ENCODE data around the gene SPSB1. TPM values are rescaled to one million over a fixed set of nuclear protein-coding genes. Genes with fewer than 3 reads are reported as not detected.

Gene SPSB1
- total RNA-seq, 1 donor from 2014 or later, result 78.6 TPM

GRCh38 chr1:9416918-9417500 lies 124.3 kb downstream of the SPSB1 start:
- no peak for DNase-seq
- peak overlapping the region; percentile 6 for H3K27ac Mint-ChIP-seq (ENCODE audit: unreplicated experiment)
- H3K36me3 Mint-ChIP-seq (ENCODE audit: unreplicated experiment), result no peaks in the 10 kb centered on the region
- no peak overlapping the region for H3K4me3 Mint-ChIP-seq (ENCODE audit: unreplicated experiment)
- peaks cover 19% of the 10 kb centered on the region for H3K4me1 Mint-ChIP-seq (ENCODE audit: low read depth, unreplicated experiment)
- peaks cover 5% of the 10 kb centered on the region for H3K9me3 Mint-ChIP-seq (ENCODE audit: unreplicated experiment)
- TF ChIP-seq, protein P1, sequence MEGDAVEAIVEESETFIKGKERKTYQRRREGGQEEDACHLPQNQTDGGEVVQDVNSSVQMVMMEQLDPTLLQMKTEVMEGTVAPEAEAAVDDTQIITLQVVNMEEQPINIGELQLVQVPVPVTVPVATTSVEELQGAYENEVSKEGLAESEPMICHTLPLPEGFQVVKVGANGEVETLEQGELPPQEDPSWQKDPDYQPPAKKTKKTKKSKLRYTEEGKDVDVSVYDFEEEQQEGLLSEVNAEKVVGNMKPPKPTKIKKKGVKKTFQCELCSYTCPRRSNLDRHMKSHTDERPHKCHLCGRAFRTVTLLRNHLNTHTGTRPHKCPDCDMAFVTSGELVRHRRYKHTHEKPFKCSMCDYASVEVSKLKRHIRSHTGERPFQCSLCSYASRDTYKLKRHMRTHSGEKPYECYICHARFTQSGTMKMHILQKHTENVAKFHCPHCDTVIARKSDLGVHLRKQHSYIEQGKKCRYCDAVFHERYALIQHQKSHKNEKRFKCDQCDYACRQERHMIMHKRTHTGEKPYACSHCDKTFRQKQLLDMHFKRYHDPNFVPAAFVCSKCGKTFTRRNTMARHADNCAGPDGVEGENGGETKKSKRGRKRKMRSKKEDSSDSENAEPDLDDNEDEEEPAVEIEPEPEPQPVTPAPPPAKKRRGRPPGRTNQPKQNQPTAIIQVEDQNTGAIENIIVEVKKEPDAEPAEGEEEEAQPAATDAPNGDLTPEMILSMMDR (IDR thresholded peaks at IDR 0.05; ENCODE audit: partially characterized antibody, unreplicated experiment), result no peak
- H3K27me3 Mint-ChIP-seq (ENCODE audit: unreplicated experiment), result peaks cover 10% of the 10 kb centered on the region

- TF ChIP-seq, protein P1 (IDR thresholded peaks at IDR 0.05; ENCODE audit: partially characterized antibody, unreplicated experiment), result no peak
- peak overlapping the region; percentile 20 for H3K27ac Mint-ChIP-seq (ENCODE audit: unreplicated experiment)
- peaks cover 13% of the 10 kb centered on the region for H3K27me3 Mint-ChIP-seq (ENCODE audit: unreplicated experiment)
- no peak overlapping the region for H3K4me3 Mint-ChIP-seq (ENCODE audit: unreplicated experiment)
- peaks cover 8% of the 10 kb centered on the region for H3K9me3 Mint-ChIP-seq (ENCODE audit: unreplicated experiment)
- H3K36me3 Mint-ChIP-seq (ENCODE audit: unreplicated experiment), result no peaks in the 10 kb centered on the region
- DNase-seq, result no peak
- H3K4me1 Mint-ChIP-seq (ENCODE audit: low read depth, unreplicated experiment), result peaks cover 24% of the 10 kb centered on the region
Measured at GRCh38 chr1:9417695-9418094, 125.0 kb downstream of the SPSB1 start.

- H3K4me3 Mint-ChIP-seq (ENCODE audit: unreplicated experiment), result no peak overlapping the region
Measured at GRCh38 chr1:9418851-9419250, 126.2 kb downstream of the SPSB1 start.

More at GRCh38 chr1:9418851-9419250, 126.2 kb downstream of the SPSB1 start:
- Mint-ChIP-seq H3K27me3 (ENCODE audit: unreplicated experiment) (peaks cover 23% of the 10 kb centered on the region), H3K27ac (ENCODE audit: unreplicated experiment) (no peak overlapping the region), H3K4me1 (ENCODE audit: low read depth, unreplicated experiment) (peaks cover 33% of the 10 kb centered on the region), H3K9me3 (ENCODE audit: unreplicated experiment) (peaks cover 16% of the 10 kb centered on the region), H3K36me3 (ENCODE audit: unreplicated experiment) (no peaks in the 10 kb centered on the region)
- TF ChIP-seq, protein P1 (IDR thresholded peaks at IDR 0.05; ENCODE audit: partially characterized antibody, unreplicated experiment), result no peak
- DNase-seq, result no peak

Other genes with a start within 250 kb of the SPSB1 start
- 0.64 TPM for gene SLC2A5, start 223.3 kb upstream of the SPSB1 start, total RNA-seq (ENCODE audit: unreplicated experiment)
- gene GPR157, start 163.8 kb upstream of the SPSB1 start, total RNA-seq (ENCODE audit: unreplicated experiment), result 0.76 TPM
- 5.0 TPM for gene H6PD, start 58.1 kb upstream of the SPSB1 start, total RNA-seq (ENCODE audit: unreplicated experiment)
- gene SLC25A33, start 246.6 kb downstream of the SPSB1 start, total RNA-seq (ENCODE audit: unreplicated experiment), result 4.6 TPM